ENCODE results near the gene LAYN.

The LAYN gene

GRCh38 chr11:111515591-111515990 is 24.9 kb upstream of the LAYN start:
- no peak overlapping the region for H3K4me3 ChIP-seq (ENCODE audit: extremely low read depth, insufficient read depth, low read length, poor library complexity, severe bottlenecking)
- peaks cover 20% of the 10 kb centered on the region for H3K4me1 ChIP-seq (ENCODE audit: control insufficient read depth, insufficient read depth, low read length, poor library complexity, severe bottlenecking)
- H3K36me3 ChIP-seq (ENCODE audit: control insufficient read depth, insufficient read depth, low read length), result no peaks in the 10 kb centered on the region
- H3K9me3 ChIP-seq (ENCODE audit: control insufficient read depth, low read length), result no peaks in the 10 kb centered on the region
- no peak overlapping the region for H3K27ac ChIP-seq (ENCODE audit: low read depth, low read length, severe bottlenecking)
- WGBS, 2 experiments (ENCODE audit: insufficient coverage in 2 of 2), result 70 to 71% methylated on average over 2 of the region's 2 CpGs

- Histone ChIP-seq H3K27ac (ENCODE audit: low read depth, low read length, severe bottlenecking) (no peak overlapping the region), H3K4me3 (ENCODE audit: extremely low read depth, insufficient read depth, low read length, poor library complexity, severe bottlenecking) (no peak overlapping the region), H3K4me1 (ENCODE audit: control insufficient read depth, insufficient read depth, low read length, poor library complexity, severe bottlenecking) (peaks cover 32% of the 10 kb centered on the region), H3K9me3 (ENCODE audit: control insufficient read depth, low read length) (no peaks in the 10 kb centered on the region), H3K36me3 (ENCODE audit: control insufficient read depth, insufficient read depth, low read length) (no peaks in the 10 kb centered on the region)
- no CpG with 5 or more reads among the region's 1 CpG for WGBS, 2 experiments (ENCODE audit: insufficient coverage in 2 of 2)
Measured at GRCh38 chr11:111518668-111519067, 21.9 kb upstream of the LAYN start.

GRCh38 chr11:111520560-111520959 is 20.0 kb upstream of the LAYN start:
- Histone ChIP-seq H3K27ac (ENCODE audit: low read depth, low read length, severe bottlenecking) (no peak overlapping the region), H3K4me3 (ENCODE audit: extremely low read depth, insufficient read depth, low read length, poor library complexity, severe bottlenecking) (no peak overlapping the region), H3K36me3 (ENCODE audit: control insufficient read depth, insufficient read depth, low read length) (no peaks in the 10 kb centered on the region), H3K9me3 (ENCODE audit: control insufficient read depth, low read length) (no peaks in the 10 kb centered on the region), H3K4me1 (ENCODE audit: control insufficient read depth, insufficient read depth, low read length, poor library complexity, severe bottlenecking) (peaks cover 26% of the 10 kb centered on the region)
- no CpG with 5 or more reads among the region's 2 CpGs for WGBS, 2 experiments (ENCODE audit: insufficient coverage in 2 of 2)

- peaks cover 24% of the 10 kb centered on the region for H3K4me1 ChIP-seq (ENCODE audit: control insufficient read depth, insufficient read depth, low read length, poor library complexity, severe bottlenecking)
- peak overlapping the region; percentile 51 for H3K27ac ChIP-seq (ENCODE audit: low read depth, low read length, severe bottlenecking)
- H3K4me3 ChIP-seq (ENCODE audit: extremely low read depth, insufficient read depth, low read length, poor library complexity, severe bottlenecking), result no peak overlapping the region
- no peaks in the 10 kb centered on the region for H3K9me3 ChIP-seq (ENCODE audit: control insufficient read depth, low read length)
- WGBS, 2 experiments (ENCODE audit: insufficient coverage in 2 of 2), result no CpG with 5 or more reads among the region's 2 CpGs
- no peaks in the 10 kb centered on the region for H3K36me3 ChIP-seq (ENCODE audit: control insufficient read depth, insufficient read depth, low read length)
Measured at GRCh38 chr11:111521135-111521534, 19.4 kb upstream of the LAYN start.

GRCh38 chr11:111522426-111522825 is 18.1 kb upstream of the LAYN start:
- H3K9me3 ChIP-seq (ENCODE audit: control insufficient read depth, low read length), result no peaks in the 10 kb centered on the region
- H3K4me1 ChIP-seq (ENCODE audit: control insufficient read depth, insufficient read depth, low read length, poor library complexity, severe bottlenecking), result peaks cover 27% of the 10 kb centered on the region
- H3K4me3 ChIP-seq (ENCODE audit: extremely low read depth, insufficient read depth, low read length, poor library complexity, severe bottlenecking), result no peak overlapping the region
- 100% methylated on average over 2 of the region's 5 CpGs for WGBS, 2 experiments (ENCODE audit: insufficient coverage in 2 of 2)
- no peak overlapping the region for H3K27ac ChIP-seq (ENCODE audit: low read depth, low read length, severe bottlenecking)
- no peaks in the 10 kb centered on the region for H3K36me3 ChIP-seq (ENCODE audit: control insufficient read depth, insufficient read depth, low read length)

GRCh38 chr11:111523343-111523742 is 17.2 kb upstream of the LAYN start:
- H3K4me1 ChIP-seq (ENCODE audit: control insufficient read depth, insufficient read depth, low read length, poor library complexity, severe bottlenecking), result peaks cover 27% of the 10 kb centered on the region
- WGBS, 2 experiments (ENCODE audit: insufficient coverage in 2 of 2), result 100% methylated on average over 1 of the region's 2 CpGs
- no peak overlapping the region for H3K4me3 ChIP-seq (ENCODE audit: extremely low read depth, insufficient read depth, low read length, poor library complexity, severe bottlenecking)
- H3K27ac ChIP-seq (ENCODE audit: low read depth, low read length, severe bottlenecking), result no peak overlapping the region
- no peaks in the 10 kb centered on the region for H3K9me3 ChIP-seq (ENCODE audit: control insufficient read depth, low read length)
- no peaks in the 10 kb centered on the region for H3K36me3 ChIP-seq (ENCODE audit: control insufficient read depth, insufficient read depth, low read length)

GRCh38 chr11:111524056-111524455 is 16.5 kb upstream of the LAYN start:
- Histone ChIP-seq H3K4me3 (ENCODE audit: extremely low read depth, insufficient read depth, low read length, poor library complexity, severe bottlenecking) (no peak overlapping the region), H3K9me3 (ENCODE audit: control insufficient read depth, low read length) (no peaks in the 10 kb centered on the region), H3K36me3 (ENCODE audit: control insufficient read depth, insufficient read depth, low read length) (no peaks in the 10 kb centered on the region), H3K27ac (ENCODE audit: low read depth, low read length, severe bottlenecking) (no peak overlapping the region), H3K4me1 (ENCODE audit: control insufficient read depth, insufficient read depth, low read length, poor library complexity, severe bottlenecking) (peaks cover 30% of the 10 kb centered on the region)
- WGBS, 2 experiments (ENCODE audit: insufficient coverage in 2 of 2), result 100% methylated on average over 1 of the region's 1 CpG; no CpG with 5 or more reads in 1 of the 2 experiments

- H3K4me3 ChIP-seq (ENCODE audit: extremely low read depth, insufficient read depth, low read length, poor library complexity, severe bottlenecking), result no peak overlapping the region
- no peak overlapping the region for H3K27ac ChIP-seq (ENCODE audit: low read depth, low read length, severe bottlenecking)
- no peaks in the 10 kb centered on the region for H3K9me3 ChIP-seq (ENCODE audit: control insufficient read depth, low read length)
- H3K4me1 ChIP-seq (ENCODE audit: control insufficient read depth, insufficient read depth, low read length, poor library complexity, severe bottlenecking), result peaks cover 28% of the 10 kb centered on the region
- H3K36me3 ChIP-seq (ENCODE audit: control insufficient read depth, insufficient read depth, low read length), result no peaks in the 10 kb centered on the region
- 80 to 100% methylated on average over 1 of the region's 1 CpG for WGBS, 2 experiments (ENCODE audit: insufficient coverage in 2 of 2)
Measured at GRCh38 chr11:111525456-111525855, 15.1 kb upstream of the LAYN start.

GRCh38 chr11:111526501-111526900 is 14.0 kb upstream of the LAYN start:
- H3K4me1 ChIP-seq (ENCODE audit: control insufficient read depth, insufficient read depth, low read length, poor library complexity, severe bottlenecking), result peaks cover 23% of the 10 kb centered on the region
- H3K27ac ChIP-seq (ENCODE audit: low read depth, low read length, severe bottlenecking), result no peak overlapping the region
- H3K9me3 ChIP-seq (ENCODE audit: control insufficient read depth, low read length), result no peaks in the 10 kb centered on the region
- no peaks in the 10 kb centered on the region for H3K36me3 ChIP-seq (ENCODE audit: control insufficient read depth, insufficient read depth, low read length)
- H3K4me3 ChIP-seq (ENCODE audit: extremely low read depth, insufficient read depth, low read length, poor library complexity, severe bottlenecking), result no peak overlapping the region
- 100% methylated on average over 1 of the region's 1 CpG; no CpG with 5 or more reads in 1 of the 2 experiments for WGBS, 2 experiments (ENCODE audit: insufficient coverage in 2 of 2)

GRCh38 chr11:111527279-111527678 is 13.2 kb upstream of the LAYN start:
- Histone ChIP-seq H3K36me3 (ENCODE audit: control insufficient read depth, insufficient read depth, low read length) (no peaks in the 10 kb centered on the region), H3K4me1 (ENCODE audit: control insufficient read depth, insufficient read depth, low read length, poor library complexity, severe bottlenecking) (peaks cover 26% of the 10 kb centered on the region), H3K27ac (ENCODE audit: low read depth, low read length, severe bottlenecking) (no peak overlapping the region), H3K9me3 (ENCODE audit: control insufficient read depth, low read length) (no peaks in the 10 kb centered on the region), H3K4me3 (ENCODE audit: extremely low read depth, insufficient read depth, low read length, poor library complexity, severe bottlenecking) (no peak overlapping the region)
- no CpG with 5 or more reads among the region's 1 CpG for WGBS, 2 experiments (ENCODE audit: insufficient coverage in 2 of 2)

- no peaks in the 10 kb centered on the region for H3K36me3 ChIP-seq (ENCODE audit: control insufficient read depth, insufficient read depth, low read length)
- 86% methylated on average over 1 of the region's 1 CpG; no CpG with 5 or more reads in 1 of the 2 experiments for WGBS, 2 experiments (ENCODE audit: insufficient coverage in 2 of 2)
- peaks cover 26% of the 10 kb centered on the region for H3K4me1 ChIP-seq (ENCODE audit: control insufficient read depth, insufficient read depth, low read length, poor library complexity, severe bottlenecking)
- no peak overlapping the region for H3K27ac ChIP-seq (ENCODE audit: low read depth, low read length, severe bottlenecking)
- H3K4me3 ChIP-seq (ENCODE audit: extremely low read depth, insufficient read depth, low read length, poor library complexity, severe bottlenecking), result no peak overlapping the region
- H3K9me3 ChIP-seq (ENCODE audit: control insufficient read depth, low read length), result no peaks in the 10 kb centered on the region
Measured at GRCh38 chr11:111528557-111528956, 12.0 kb upstream of the LAYN start.

Data from mesodermal cell (in vitro differentiated cells).